Adrenal gland (tissue), 12 donors: ENCODE data around the gene TSPEAR. TPM values are rescaled to one million over a fixed set of nuclear protein-coding genes. Genes with fewer than 3 reads are reported as not detected.

ENCODE experiments used
- DNase-seq, 7 donors: peaks; one replicate each; pipeline ENCODE4 v3.0.0-alpha.2; 2019 to 2020
- H3K27ac ChIP-seq, 5 donors: fragments of 200-600 bp; sonication (generic) in 4 of 5; 1 replicate in 3 of 5; 2 replicates in 2 of 5; pipeline versions ENCODE4 v1.5.1 to v1.8.0; 2016 to 2020; ENCODE audit warnings: mild to moderate bottlenecking in 1 of 5
- H3K27me3 ChIP-seq: fragments of 200-600 bp; 2 replicates; pipeline ENCODE4 v1.8.0; 2021
- H3K36me3 ChIP-seq, 2 donors: fragments of 200-600 bp; replicated peaks in 1 of 2; 1 replicate in 1 of 2; 2 replicates in 1 of 2; pipeline versions ENCODE4 v1.5.1 to v1.8.0; 2018 to 2022
- H3K4me1 ChIP-seq, 2 donors: fragments of 200-600 bp; replicated peaks in 1 of 2; 1 replicate in 1 of 2; 2 replicates in 1 of 2; pipeline versions ENCODE4 v1.5.1 to v1.8.0; 2018 to 2021
- H3K4me3 ChIP-seq, 4 donors: fragments of 200-600 bp; sonication (generic) in 3 of 4; one replicate each; pipeline ENCODE4 v1.5.1; 2016 to 2018
- H3K9me3 ChIP-seq, 3 donors: fragments of 200-600 bp; sonication (generic) in 1 of 3; replicated peaks in 1 of 3; 1 replicate in 2 of 3; 2 replicates in 1 of 3; pipeline versions ENCODE4 v1.5.1 to v1.8.0; 2016 to 2021
- CTCF ChIP-seq, 6 experiments: fragments of 450-650 bp in 4 of 6; fragments of 200-600 bp in 2 of 6; sonication (generic) in 1 of 6; IDR thresholded peaks; 1 replicate in 5 of 6; 2 replicates in 1 of 6; pipeline versions ENCODE4 v1.5.1 to v1.8.0; 2016 to 2021; ENCODE audit warnings: antibody characterized with exemption in 6 of 6, mild to moderate bottlenecking in 2 of 6, moderate library complexity in 1 of 6
- POLR2A ChIP-seq, 2 donors: fragments of 450-650 bp; IDR thresholded peaks; one replicate each; pipeline ENCODE4 v1.6.1; 2017; ENCODE audit warnings: antibody characterized with exemption in 2 of 2, mild to moderate bottlenecking in 2 of 2, moderate library complexity in 1 of 2
- WGBS, 4 donors: extraction: QIAGEN DNeasy Blood & Tissue Kit in 2 of 4; methylation state at CpG; one replicate each; pipeline versions ENCODE4 v1.1.5 to v1.1.7; 2013 to 2017; 5-methylcytosine and 5-hydroxymethylcytosine counted together
- intact Hi-C, 2 donors: fragments of 100-400 bp; cut with DNase I; formaldehyde crosslinking; loops; one replicate each; pipeline versions ENCODE4 v1.14.1 to v1.15.0; 2022 to 2023
- polyA plus RNA-seq, 3 donors: library from polyadenylated mRNA; stranded (reverse); fragments of 200-250 nt in 2 of 3; fragments of 350-450 nt in 1 of 3; fragmentation: Illumina TruSeq in 1 of 3; extraction: RNeasy Lipid Tissue Mini Kit (QIAGEN cat#74804) in 1 of 3; gene quantifications; one replicate each; pipeline ENCODE4 v1.2.3, GENCODE V29; 2013 to 2014
- total RNA-seq, 9 donors: library from RNA; depleted of rRNA in 4 of 9; stranded (reverse); fragments of >200 nt in 4 of 9; fragments of 120-200 nt in 1 of 9; fragmentation: NEBNext Ultra II Directional in 1 of 9; extraction: Animal tissue kit (Norgen Biotek cat#: 25700) in 1 of 9; gene quantifications; one replicate each; pipeline versions ENCODE4 v1.1.0 to v1.2.4, GENCODE V29; 2013 to 2023
- donor health status: healthy with polysubstance abuse.
- donor health status: Bipolar disorder and iron deficiency.
- donor health status: DM: yes; HTN: yes; CAD: no.
- donor health status: DM: no; HTN: no; CAD: no.
- donor health status: DM: no; HTN: no; CAD: no.
- donor health status: DM: yes; HTN: yes; CAD: no.

The TSPEAR gene
- total and polyA plus RNA-seq, 12 donors, result not detected

GRCh38 chr21:44658541-44658910, 52.8 kb downstream of the TSPEAR start:
- intact Hi-C loops, result no loop called here
- no peak for TF ChIP-seq POLR2A (IDR thresholded peaks at IDR 0.05)
- no peak for TF ChIP-seq CTCF (IDR thresholded peaks at IDR 0.05)
- DNase-seq, result no peak
- no peaks in the 10 kb centered on the region for H3K36me3 ChIP-seq
- no peaks in the 10 kb centered on the region for H3K4me1 ChIP-seq
- peaks cover 3% of the 10 kb centered on the region for H3K27me3 ChIP-seq
- 68 to 82% (median 73%) methylated on average over 5 of the region's 5 CpGs for WGBS, 4 donors
- no peak overlapping the region for H3K4me3 ChIP-seq
- no peaks in the 10 kb centered on the region for H3K9me3 ChIP-seq
- H3K27ac ChIP-seq, result no peak overlapping the region

GRCh38 chr21:44657635-44658540, 53.5 kb downstream of the TSPEAR start, which contains the start of gene KRTAP12-3:
TSS of gene KRTAP12-3 (plus strand) at chr21:44657932. CDS start at chr21:44657980, 48 bp downstream.
- Histone ChIP-seq H3K36me3 (no peaks in the 10 kb centered on the region), H3K4me1 (no peaks in the 10 kb centered on the region), H3K27ac (no peak within 1 kb of the TSS), H3K27me3 (peaks cover 3% of the 10 kb centered on the region), H3K4me3 (no peak within 1 kb of the TSS), H3K9me3 (no peaks in the 10 kb centered on the region)
- intact Hi-C loops, result no loop called here
- 67 to 78% (median 73%) methylated on average over 17 to 26 of the region's 26 CpGs for WGBS, 4 donors
- no peak for DNase-seq
- TF ChIP-seq POLR2A (IDR thresholded peaks at IDR 0.05) (no peak), CTCF (IDR thresholded peaks at IDR 0.05) (no peak)

- H3K4me3 ChIP-seq, result no peak overlapping the region
- TF ChIP-seq CTCF (IDR thresholded peaks at IDR 0.05), result no peak
- no peak for TF ChIP-seq POLR2A (IDR thresholded peaks at IDR 0.05)
- DNase-seq, result no peak
- H3K27me3 ChIP-seq, result peaks cover 3% of the 10 kb centered on the region
- no peaks in the 10 kb centered on the region for H3K4me1 ChIP-seq
- H3K9me3 ChIP-seq, result no peaks in the 10 kb centered on the region
- H3K36me3 ChIP-seq, result no peaks in the 10 kb centered on the region
- no peak overlapping the region for H3K27ac ChIP-seq
- 29 to 58% (median 44%) methylated on average over 1 of the region's 1 CpG for WGBS, 4 donors
- intact Hi-C loops, result no loop called here
Measured at GRCh38 chr21:44656868-44657267, 54.5 kb downstream of the TSPEAR start.

- no peak for TF ChIP-seq CTCF (IDR thresholded peaks at IDR 0.05)
- no peak for TF ChIP-seq POLR2A (IDR thresholded peaks at IDR 0.05)
- Histone ChIP-seq H3K27ac (no peak within 1 kb of the TSS), H3K4me1 (no peaks in the 10 kb centered on the region), H3K9me3 (no peaks in the 10 kb centered on the region), H3K27me3 (peaks cover 3% of the 10 kb centered on the region), H3K4me3 (no peak within 1 kb of the TSS), H3K36me3 (no peaks in the 10 kb centered on the region)
- WGBS, 4 donors, result 41 to 73% (median 63%) methylated on average over 6 to 9 of the region's 9 CpGs
- intact Hi-C loops, result no loop called here
- DNase-seq, result no peak
Measured at GRCh38 chr21:44654576-44655175, 56.7 kb downstream of the TSPEAR start, which contains the start of gene KRTAP12-4. TSS of gene KRTAP12-4 (minus strand) at chr21:44654659. CDS start at chr21:44654614, 45 bp downstream.
